KMS-11 (cell line): ENCODE results near the gene ZNF213.
A peak's percentile ranks its signal among the peaks of the same experiment; 100 is the strongest.

Experiments
- H2AFZ ChIP-seq: fragments of 200-600 bp; sonication (generic); 2 replicates; pipeline ENCODE4 v1.6.1; 2016; ENCODE audit warnings: antibody characterized with exemption, mixed run types, low read depth
- H3K27ac ChIP-seq: fragments of 200-600 bp; sonication (generic); 2 replicates; pipeline ENCODE4 v1.6.1; 2016; ENCODE audit warnings: mild to moderate bottlenecking, mixed run types
- H3K27me3 ChIP-seq: fragments of 200-600 bp; sonication (generic); 2 replicates; pipeline ENCODE4 v1.6.1; 2017; ENCODE audit warnings: mild to moderate bottlenecking, low read depth, mixed run types, moderate library complexity; ENCODE audit not compliant: insufficient read depth
- H3K36me3 ChIP-seq: fragments of 200-600 bp; sonication (generic); 2 replicates; pipeline ENCODE4 v1.6.1; 2017; ENCODE audit warnings: mild to moderate bottlenecking, mixed run types; ENCODE audit not compliant: insufficient read depth
- H3K4me1 ChIP-seq: fragments of 200-600 bp; sonication (generic); 2 replicates; pipeline ENCODE4 v1.6.1; 2016; ENCODE audit warnings: mild to moderate bottlenecking, low read depth, mixed run types; ENCODE audit not compliant: poor library complexity, severe bottlenecking
- H3K4me2 ChIP-seq: fragments of 200-600 bp; sonication (generic); 2 replicates; pipeline ENCODE4 v1.7.0; 2016; ENCODE audit warnings: mild to moderate bottlenecking, mixed run types
- H3K4me3 ChIP-seq: fragments of 200-600 bp; sonication (generic); IDR thresholded peaks from 2 replicates; pipeline ENCODE4 v1.6.1; 2017; ENCODE audit warnings: low read depth, low read length, mixed read lengths; ENCODE audit not compliant: insufficient read depth
- H3K79me2 ChIP-seq: fragments of 200-600 bp; sonication (generic); 2 replicates; pipeline ENCODE4 v1.6.1; 2016; ENCODE audit warnings: low read depth, mixed run types; ENCODE audit not compliant: insufficient read depth
- H3K9ac ChIP-seq: fragments of 200-600 bp; sonication (generic); 2 replicates; pipeline ENCODE4 v1.6.1; 2016; ENCODE audit warnings: mild to moderate bottlenecking, mixed run types
- H4K20me1 ChIP-seq: fragments of 200-600 bp; sonication (generic); 2 replicates; pipeline ENCODE4 v1.6.1; 2016; ENCODE audit warnings: mild to moderate bottlenecking, mixed run types; ENCODE audit not compliant: insufficient read depth
- CTCF ChIP-seq: fragments of 200-600 bp; sonication (generic); conservative IDR thresholded peaks from 2 replicates; pipeline ENCODE4 v1.6.1; 2017; ENCODE audit warnings: low read depth, mild to moderate bottlenecking, antibody characterized with exemption, low read length, moderate library complexity, mixed read lengths

ZNF213 gene

GRCh38 chr16:3171855-3172593 is 37.2 kb downstream of the ZNF213 start:
- Histone ChIP-seq H4K20me1 (no peaks in the 10 kb centered on the region), H3K4me2 (peak overlapping the region; percentile 84), H3K9ac (peak overlapping the region; percentile 19; the same call in 1 of the 2 replicates), H3K27ac (peak overlapping the region; percentile 59), H3K4me1 (peaks cover 43% of the 10 kb centered on the region), H3K36me3 (no peaks in the 10 kb centered on the region), H3K79me2 (no peaks in the 10 kb centered on the region), H3K27me3 (peaks cover 38% of the 10 kb centered on the region), H2AFZ (peak overlapping the region; percentile 64), H3K4me3 (no peak overlapping the region)
- no peak for TF ChIP-seq CTCF

- H3K4me2 ChIP-seq = peak overlapping the region; percentile 84
- H2AFZ ChIP-seq = peak overlapping the region; percentile 80
- H3K79me2 ChIP-seq = no peaks in the 10 kb centered on the region
- peak; percentile 83 for TF ChIP-seq CTCF
- H3K27ac ChIP-seq = peak overlapping the region; percentile 53
- no peaks in the 10 kb centered on the region for H3K36me3 ChIP-seq
- peaks cover 43% of the 10 kb centered on the region for H3K4me1 ChIP-seq
- peaks cover 33% of the 10 kb centered on the region for H3K27me3 ChIP-seq
- peak overlapping the region; percentile 32 for H3K9ac ChIP-seq
- no peaks in the 10 kb centered on the region for H4K20me1 ChIP-seq
- no peak overlapping the region for H3K4me3 ChIP-seq
These were observed 39.2 kb downstream of the ZNF213 start for GRCh38 chr16:3173892-3174617.

GRCh38 chr16:3174618-3175148 is 39.9 kb downstream of the ZNF213 start:
- H3K27ac ChIP-seq = no peak overlapping the region
- no peak overlapping the region for H3K4me3 ChIP-seq
- peak overlapping the region; percentile 84; the same call in 1 of the 2 replicates for H3K4me2 ChIP-seq
- no peaks in the 10 kb centered on the region for H3K36me3 ChIP-seq
- no peaks in the 10 kb centered on the region for H4K20me1 ChIP-seq
- peaks cover 33% of the 10 kb centered on the region for H3K27me3 ChIP-seq
- no peak overlapping the region; the same call in 1 of the 2 replicates for H3K9ac ChIP-seq
- peaks cover 43% of the 10 kb centered on the region for H3K4me1 ChIP-seq
- no peak for TF ChIP-seq CTCF
- no peaks in the 10 kb centered on the region for H3K79me2 ChIP-seq
- no peak overlapping the region for H2AFZ ChIP-seq

GRCh38 chr16:3175157-3176093 is 40.6 kb downstream of the ZNF213 start:
- H3K9ac ChIP-seq = no peak overlapping the region
- no peak overlapping the region for H2AFZ ChIP-seq
- H3K4me2 ChIP-seq = no peak overlapping the region
- peaks cover 43% of the 10 kb centered on the region for H3K4me1 ChIP-seq
- no peak overlapping the region for H3K4me3 ChIP-seq
- no peaks in the 10 kb centered on the region for H4K20me1 ChIP-seq
- TF ChIP-seq CTCF = no peak
- no peaks in the 10 kb centered on the region for H3K36me3 ChIP-seq
- no peak overlapping the region for H3K27ac ChIP-seq
- no peaks in the 10 kb centered on the region for H3K79me2 ChIP-seq
- H3K27me3 ChIP-seq = peaks cover 29% of the 10 kb centered on the region
